ENCODE measurements around the gene SHISA4.
"Not testable (repeated sequence)": the region's sequence is repeated elsewhere in the genome, so short reads cannot be mapped to it uniquely, and the experiment has no call there.

The SHISA4 gene

GRCh38 chr1:201898992-201899391 is 10.3 kb downstream of the SHISA4 start:
- DNase-seq (ENCODE audit: low spot score), result no peak

GRCh38 chr1:201899683-201900429 is 11.2 kb downstream of the SHISA4 start:
- no peak for DNase-seq (ENCODE audit: low spot score)

- no peak for DNase-seq (ENCODE audit: low spot score)
Measured at GRCh38 chr1:201900476-201900875, 11.8 kb downstream of the SHISA4 start.

GRCh38 chr1:201901036-201901435 is 12.3 kb downstream of the SHISA4 start:
- DNase-seq (ENCODE audit: low spot score), result not testable (repeated sequence)

GRCh38 chr1:201902198-201902597 is 13.5 kb downstream of the SHISA4 start:
- DNase-seq (ENCODE audit: low spot score), result no peak

- DNase-seq (ENCODE audit: low spot score), result no peak
Measured at GRCh38 chr1:201903135-201903534, 14.4 kb downstream of the SHISA4 start.

GRCh38 chr1:201904579-201904978 is 15.9 kb downstream of the SHISA4 start:
- DNase-seq (ENCODE audit: low spot score), result no peak

GRCh38 chr1:201905234-201905890 is 16.7 kb downstream of the SHISA4 start:
- no peak for DNase-seq (ENCODE audit: low spot score)

- DNase-seq (ENCODE audit: low spot score), result no peak
Measured at GRCh38 chr1:201906336-201906735, 17.6 kb downstream of the SHISA4 start.

- DNase-seq (ENCODE audit: low spot score), result no peak
Measured at GRCh38 chr1:201907621-201908020, 18.9 kb downstream of the SHISA4 start.

- no peak for DNase-seq (ENCODE audit: low spot score)
Measured at GRCh38 chr1:201911826-201912571, 23.3 kb downstream of the SHISA4 start.

- no peak for DNase-seq (ENCODE audit: low spot score)
Measured at GRCh38 chr1:201912832-201913231, 24.1 kb downstream of the SHISA4 start.

GRCh38 chr1:201914456-201915235 is 25.9 kb downstream of the SHISA4 start:
- no peak for DNase-seq (ENCODE audit: low spot score)

- no peak for DNase-seq (ENCODE audit: low spot score)
Measured at GRCh38 chr1:201916649-201917249, 28.1 kb downstream of the SHISA4 start.

- DNase-seq (ENCODE audit: low spot score), result no peak
Measured at GRCh38 chr1:201917362-201918033, 28.8 kb downstream of the SHISA4 start.

- DNase-seq (ENCODE audit: low spot score), result no peak
Measured at GRCh38 chr1:201918343-201918742, 29.6 kb downstream of the SHISA4 start.

GRCh38 chr1:201921952-201922558 is 33.4 kb downstream of the SHISA4 start:
- DNase-seq (ENCODE audit: low spot score), result no peak

GRCh38 chr1:201925301-201925567 is 36.5 kb downstream of the SHISA4 start:
- DNase-seq (ENCODE audit: low spot score), result no peak

GRCh38 chr1:201925981-201926645 is 37.4 kb downstream of the SHISA4 start:
- no peak for DNase-seq (ENCODE audit: low spot score)

GRCh38 chr1:201928266-201928665 is 39.6 kb downstream of the SHISA4 start:
- DNase-seq (ENCODE audit: low spot score), result no peak

Measured in CD4-positive, alpha-beta T cell treated with Interleukin-6 at 100 ng/mL for 8 hours (primary cell).